ENCODE results near the gene MAP6D1. TPM values are rescaled to one million over a fixed set of nuclear protein-coding genes. Genes with fewer than 3 reads are reported as not detected.

MAP6D1 gene
- total RNA-seq, 4 donors from 2014 or later, result 0.42 to 21.6 (median 3.6) TPM

DNA sequence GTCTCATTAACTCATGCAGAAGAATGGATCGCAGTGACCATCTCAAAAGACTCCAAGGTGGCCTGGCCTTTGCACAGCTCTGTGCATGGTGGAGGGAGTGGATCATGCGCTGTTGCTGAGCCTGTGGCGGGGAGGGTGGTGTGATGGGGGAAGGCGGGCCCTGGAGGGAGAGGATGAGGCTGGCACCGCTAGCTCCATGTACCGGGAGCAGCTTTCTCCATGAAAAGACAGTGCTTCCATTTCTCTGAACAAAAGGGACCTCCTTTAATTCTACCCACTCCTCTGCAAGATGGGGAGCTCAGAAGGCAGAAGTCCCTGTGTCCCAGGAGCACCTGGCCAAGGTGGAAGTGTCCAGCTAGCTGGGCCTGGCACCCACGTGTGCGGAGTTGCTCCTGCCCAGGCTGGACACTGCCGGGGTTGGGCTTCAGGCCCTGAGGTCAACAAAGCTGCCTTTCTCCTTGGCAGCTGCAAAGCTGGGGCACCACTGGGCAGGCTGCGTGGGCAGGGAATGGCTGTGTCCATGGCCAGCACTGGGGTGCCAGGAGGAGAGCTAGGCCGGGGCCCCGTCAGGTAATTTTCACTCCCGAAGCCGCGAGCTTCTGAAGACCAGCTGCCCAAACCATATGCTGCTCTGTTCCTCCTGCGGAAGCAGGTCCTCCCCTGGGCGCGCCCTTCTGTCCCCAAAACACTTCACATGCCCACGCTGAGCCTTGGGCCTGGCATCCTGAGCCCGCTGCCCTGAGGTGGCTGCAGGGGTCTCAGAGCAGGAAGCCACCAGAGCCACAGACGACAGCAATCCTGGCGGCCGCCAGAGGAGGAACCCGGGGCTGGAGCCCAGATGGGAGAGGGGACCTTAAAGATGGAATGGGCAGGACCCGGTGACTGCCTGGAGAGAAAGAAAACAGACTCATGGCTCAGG lies 6.4 kb downstream of the MAP6D1 start:
- H3K4me1 ChIP-seq, result peaks cover 0 to 2% (median 0%) of the 10 kb centered on the region in 4 donors
- no peaks in the 10 kb centered on the region for H3K9me3 ChIP-seq
- H3K27ac ChIP-seq, result no peak overlapping the region
- no peak for DNase-seq (ENCODE audit: low spot score in 2 of 2)
- peaks cover 0 to 45% (median 0%) of the 10 kb centered on the region in 3 donors for H3K36me3 ChIP-seq
- no peak overlapping the region for H3K4me3 ChIP-seq
- TF ChIP-seq, protein P1, sequence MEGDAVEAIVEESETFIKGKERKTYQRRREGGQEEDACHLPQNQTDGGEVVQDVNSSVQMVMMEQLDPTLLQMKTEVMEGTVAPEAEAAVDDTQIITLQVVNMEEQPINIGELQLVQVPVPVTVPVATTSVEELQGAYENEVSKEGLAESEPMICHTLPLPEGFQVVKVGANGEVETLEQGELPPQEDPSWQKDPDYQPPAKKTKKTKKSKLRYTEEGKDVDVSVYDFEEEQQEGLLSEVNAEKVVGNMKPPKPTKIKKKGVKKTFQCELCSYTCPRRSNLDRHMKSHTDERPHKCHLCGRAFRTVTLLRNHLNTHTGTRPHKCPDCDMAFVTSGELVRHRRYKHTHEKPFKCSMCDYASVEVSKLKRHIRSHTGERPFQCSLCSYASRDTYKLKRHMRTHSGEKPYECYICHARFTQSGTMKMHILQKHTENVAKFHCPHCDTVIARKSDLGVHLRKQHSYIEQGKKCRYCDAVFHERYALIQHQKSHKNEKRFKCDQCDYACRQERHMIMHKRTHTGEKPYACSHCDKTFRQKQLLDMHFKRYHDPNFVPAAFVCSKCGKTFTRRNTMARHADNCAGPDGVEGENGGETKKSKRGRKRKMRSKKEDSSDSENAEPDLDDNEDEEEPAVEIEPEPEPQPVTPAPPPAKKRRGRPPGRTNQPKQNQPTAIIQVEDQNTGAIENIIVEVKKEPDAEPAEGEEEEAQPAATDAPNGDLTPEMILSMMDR (IDR thresholded peaks at IDR 0.05), result no peak
- TF ChIP-seq EP300 (IDR thresholded peaks at IDR 0.05) (no peak), POLR2A (IDR thresholded peaks at IDR 0.05) (no peak)
- 80 to 83% methylated on average over 23 to 24 of the region's 25 CpGs for WGBS, 2 donors
- H3K27me3 ChIP-seq, result no peaks in the 10 kb centered on the region

- Histone ChIP-seq H3K9me3 (no peaks in the 10 kb centered on the region), H3K36me3 (peaks cover 0 to 50% (median 0%) of the 10 kb centered on the region in 3 donors), H3K4me1 (no peaks in the 10 kb centered on the region), H3K4me3 (no peak overlapping the region), H3K27ac (no peak overlapping the region), H3K27me3 (no peaks in the 10 kb centered on the region)
- 75 to 88% methylated on average over 13 to 14 of the region's 14 CpGs for WGBS, 2 donors
- TF ChIP-seq EP300 (IDR thresholded peaks at IDR 0.05), result no peak
- TF ChIP-seq, protein P1 (IDR thresholded peaks at IDR 0.05), result no peak
- no peak for DNase-seq (ENCODE audit: low spot score in 2 of 2)
Observed at GRCh38 chr3:183818041-183818620, 7.2 kb downstream of the MAP6D1 start.

DNA sequence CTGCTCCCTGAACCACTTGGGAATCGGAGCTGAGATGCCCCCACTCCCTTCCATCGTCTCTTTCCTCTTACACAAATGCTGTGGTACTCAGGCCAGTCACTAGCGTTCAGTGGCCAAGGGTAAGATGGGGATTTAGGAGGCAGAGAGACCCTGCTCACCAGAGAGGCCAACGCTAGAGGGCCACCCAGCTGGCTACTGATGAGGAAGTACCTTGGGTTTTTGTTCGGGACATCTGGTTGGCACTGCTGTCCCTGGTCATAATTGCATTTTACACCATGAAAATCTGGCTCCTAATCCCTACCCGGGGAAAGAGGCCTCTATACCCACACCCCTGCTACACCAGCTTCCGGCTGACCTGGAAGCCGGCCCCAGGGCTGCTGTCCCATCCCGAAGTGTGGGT lies 7.7 kb downstream of the MAP6D1 start:
- 94 to 95% methylated on average over 9 of the region's 9 CpGs for WGBS, 2 donors

GRCh38 chr3:183816681-183817510 lies 8.5 kb downstream of the MAP6D1 start:
- no peak overlapping the region for H3K4me3 ChIP-seq
- 85% methylated on average over 11 to 20 of the region's 20 CpGs for WGBS, 2 donors
- no peak for DNase-seq (ENCODE audit: low spot score in 2 of 2)
- H3K27me3 ChIP-seq, result no peaks in the 10 kb centered on the region
- no peaks in the 10 kb centered on the region for H3K4me1 ChIP-seq
- TF ChIP-seq, protein P1 (IDR thresholded peaks at IDR 0.05), result no peak
- TF ChIP-seq POLR2A (IDR thresholded peaks at IDR 0.05) (no peak), EP300 (IDR thresholded peaks at IDR 0.05) (no peak)
- no peaks in the 10 kb centered on the region for H3K9me3 ChIP-seq
- peaks cover 0 to 57% (median 0%) of the 10 kb centered on the region in 3 donors for H3K36me3 ChIP-seq
- H3K27ac ChIP-seq, result no peak overlapping the region

More for the DNA sequence above, 7.7 kb downstream of the MAP6D1 start:
- Histone ChIP-seq H3K4me3 (no peak overlapping the region), H3K9me3 (no peaks in the 10 kb centered on the region), H3K27me3 (no peaks in the 10 kb centered on the region), H3K4me1 (no peaks in the 10 kb centered on the region), H3K36me3 (peaks cover 0 to 52% (median 0%) of the 10 kb centered on the region in 3 donors), H3K27ac (no peak overlapping the region)
- TF ChIP-seq EP300 (IDR thresholded peaks at IDR 0.05), result no peak
- DNase-seq (ENCODE audit: low spot score in 2 of 2), result no peak

- Histone ChIP-seq H3K27me3 (no peaks in the 10 kb centered on the region), H3K27ac (no peak overlapping the region), H3K4me3 (no peak overlapping the region), H3K36me3 (peaks cover 0 to 66% (median 0%) of the 10 kb centered on the region in 3 donors), H3K9me3 (no peaks in the 10 kb centered on the region), H3K4me1 (no peaks in the 10 kb centered on the region)
- TF ChIP-seq, protein P1 (IDR thresholded peaks at IDR 0.05), result no peak
- no peak for TF ChIP-seq EP300 (IDR thresholded peaks at IDR 0.05)
- TF ChIP-seq POLR2A (IDR thresholded peaks at IDR 0.05), result no peak
- 79 to 80% methylated on average over 12 of the region's 12 CpGs for WGBS, 2 donors
- no peak for DNase-seq (ENCODE audit: low spot score in 2 of 2)
Observed at GRCh38 chr3:183815951-183816475, 9.4 kb downstream of the MAP6D1 start.

Data from tibial nerve (tissue), 4 donors.